ENCODE results near the gene ERC1.

DNA sequence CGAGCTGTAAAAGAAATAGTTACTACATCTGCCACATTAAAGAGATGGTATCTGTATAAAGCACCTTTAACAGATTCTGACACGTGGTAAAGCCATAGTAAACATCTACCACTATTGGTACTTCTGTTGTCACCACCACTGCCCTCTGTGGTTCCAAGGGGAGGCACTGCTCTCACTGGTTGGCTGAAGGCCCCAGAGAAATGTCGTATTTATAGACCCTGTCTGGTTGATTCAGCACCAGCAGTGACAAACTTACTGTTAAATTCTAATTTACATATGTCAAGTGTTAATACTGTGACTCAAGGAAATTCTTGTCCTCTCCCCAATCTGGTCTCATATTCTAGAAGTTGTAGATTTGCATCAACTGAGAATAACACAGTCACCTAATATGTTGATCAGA, 281.1 kb downstream of the ERC1 start:
- TF ChIP-seq, protein P1, sequence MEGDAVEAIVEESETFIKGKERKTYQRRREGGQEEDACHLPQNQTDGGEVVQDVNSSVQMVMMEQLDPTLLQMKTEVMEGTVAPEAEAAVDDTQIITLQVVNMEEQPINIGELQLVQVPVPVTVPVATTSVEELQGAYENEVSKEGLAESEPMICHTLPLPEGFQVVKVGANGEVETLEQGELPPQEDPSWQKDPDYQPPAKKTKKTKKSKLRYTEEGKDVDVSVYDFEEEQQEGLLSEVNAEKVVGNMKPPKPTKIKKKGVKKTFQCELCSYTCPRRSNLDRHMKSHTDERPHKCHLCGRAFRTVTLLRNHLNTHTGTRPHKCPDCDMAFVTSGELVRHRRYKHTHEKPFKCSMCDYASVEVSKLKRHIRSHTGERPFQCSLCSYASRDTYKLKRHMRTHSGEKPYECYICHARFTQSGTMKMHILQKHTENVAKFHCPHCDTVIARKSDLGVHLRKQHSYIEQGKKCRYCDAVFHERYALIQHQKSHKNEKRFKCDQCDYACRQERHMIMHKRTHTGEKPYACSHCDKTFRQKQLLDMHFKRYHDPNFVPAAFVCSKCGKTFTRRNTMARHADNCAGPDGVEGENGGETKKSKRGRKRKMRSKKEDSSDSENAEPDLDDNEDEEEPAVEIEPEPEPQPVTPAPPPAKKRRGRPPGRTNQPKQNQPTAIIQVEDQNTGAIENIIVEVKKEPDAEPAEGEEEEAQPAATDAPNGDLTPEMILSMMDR (IDR thresholded peaks at IDR 0.05), result no peak
- no peak for TF ChIP-seq POLR2A (IDR thresholded peaks at IDR 0.05)
